GM23338 (cell line): ENCODE data around the gene MYO1D. TPM values are rescaled to one million over a fixed set of nuclear protein-coding genes. Genes with fewer than 3 reads are reported as not detected.

Source experiments
- ATAC-seq: fragments of 200-7000 bp; cut with Tn5 transposase; 3 replicates; pipeline ENCODE4 v1.9.1; 2020
- DNase-seq: peaks from one replicate; pipeline ENCODE4 v3.0.0-alpha.2; 2015; ENCODE audit warnings: low spot score
- H2AFZ ChIP-seq: fragments of 200-600 bp; sonication (generic); 2 replicates; pipeline ENCODE4 v1.8.0; 2016; ENCODE audit warnings: antibody characterized with exemption, mild to moderate bottlenecking, moderate library complexity
- H3F3A ChIP-seq: fragments of 200-600 bp; sonication (generic); replicated peaks from 2 replicates; pipeline ENCODE4 v1.8.0; 2017; ENCODE audit warnings: antibody characterized with exemption, mixed run types, low read depth
- H3K27ac ChIP-seq: fragments of 200-600 bp; sonication (generic); 2 replicates; pipeline ENCODE4 v1.6.1; 2016; ENCODE audit warnings: low read depth
- H3K27me3 ChIP-seq: fragments of 200-600 bp; sonication (generic); 2 replicates; pipeline ENCODE4 v1.8.0; 2016; ENCODE audit warnings: mild to moderate bottlenecking, mixed run types, moderate library complexity; ENCODE audit not compliant: insufficient read depth
- H3K36me3 ChIP-seq: fragments of 200-600 bp; sonication (generic); 2 replicates; pipeline ENCODE4 v1.8.0; 2016; ENCODE audit warnings: mild to moderate bottlenecking; ENCODE audit not compliant: insufficient read depth
- H3K4me1 ChIP-seq: fragments of 200-600 bp; sonication (generic); 2 replicates; pipeline ENCODE4 v1.8.0; 2016; ENCODE audit warnings: mild to moderate bottlenecking, moderate library complexity; ENCODE audit not compliant: insufficient read depth
- H3K4me2 ChIP-seq: fragments of 200-600 bp; sonication (generic); 2 replicates; pipeline ENCODE4 v1.7.1; 2017; ENCODE audit warnings: mixed run types
- H3K4me3 ChIP-seq: fragments of 200-600 bp; sonication (generic); 2 replicates; pipeline ENCODE4 v1.6.1; 2016; ENCODE audit warnings: mixed run types
- H3K79me2 ChIP-seq: fragments of 200-600 bp; sonication (generic); replicated peaks from 2 replicates; pipeline ENCODE4 v1.8.0; 2017; ENCODE audit warnings: mild to moderate bottlenecking; ENCODE audit not compliant: insufficient read depth
- H3K9me2 ChIP-seq: fragments of 200-600 bp; sonication (generic); 2 replicates; pipeline ENCODE4 v1.8.0; 2017; ENCODE audit not compliant: insufficient read depth
- H4K20me1 ChIP-seq: fragments of 200-600 bp; sonication (generic); replicated peaks from 2 replicates; pipeline ENCODE4 v1.8.0; 2017; ENCODE audit warnings: mild to moderate bottlenecking; ENCODE audit not compliant: insufficient read depth
- H3K27ac Mint-ChIP-seq: 2 replicates; pipeline ENCODE4 v1.8.0; 2020; ENCODE audit warnings: inconsistent platforms, mild to moderate bottlenecking, moderate library complexity, mixed read lengths
- H3K27me3 Mint-ChIP-seq: 3 replicates; pipeline ENCODE4 v1.8.0; 2022; ENCODE audit warnings: low read depth, mild to moderate bottlenecking, moderate library complexity, mixed read lengths, inconsistent platforms; ENCODE audit not compliant: insufficient read depth, poor library complexity
- H3K36me3 Mint-ChIP-seq: 3 replicates; pipeline ENCODE4 v1.8.0; 2021; ENCODE audit warnings: low read depth, mild to moderate bottlenecking, inconsistent platforms, moderate library complexity, mixed read lengths
- H3K4me1 Mint-ChIP-seq: 3 replicates; pipeline ENCODE4 v1.8.0; 2020; ENCODE audit warnings: mild to moderate bottlenecking, inconsistent platforms, mixed read lengths
- H3K4me3 Mint-ChIP-seq: 3 replicates; pipeline ENCODE4 v1.8.0; 2021; ENCODE audit warnings: moderate library complexity, mild to moderate bottlenecking, inconsistent platforms, mixed read lengths
- H3K9me3 Mint-ChIP-seq: 3 replicates; pipeline ENCODE4 v1.8.0; 2020; ENCODE audit warnings: moderate library complexity, mild to moderate bottlenecking, inconsistent platforms, mixed read lengths
- CREB1 ChIP-seq: fragments of 250-450 bp; sonication (Bioruptor Pico); IDR thresholded peaks from 2 replicates; pipeline ENCODE4 v1.5.0; 2020; ENCODE audit warnings: low read depth, mild to moderate bottlenecking, moderate library complexity
- CTCF ChIP-seq, 2 experiments: fragments of 200-600 bp in 1 of 2; sonication (generic) in 1 of 2; conservative IDR thresholded peaks; 2 replicates each; pipeline versions ENCODE4 v1.5.1 to v1.6.1; 2016 to 2017; ENCODE audit warnings: antibody characterized with exemption in 2 of 2, low read depth in 2 of 2, mild to moderate bottlenecking in 2 of 2, moderate library complexity in 1 of 2
- ETS1 ChIP-seq: IDR thresholded peaks from 2 replicates; pipeline ENCODE4 v1.6.1; 2016; ENCODE audit warnings: antibody characterized with exemption
- EZH2 ChIP-seq: fragments of 200-600 bp; sonication (generic); IDR thresholded peaks from one replicate; pipeline ENCODE4 v1.8.0; 2017; ENCODE audit warnings: antibody characterized with exemption, mild to moderate bottlenecking, low read depth; ENCODE audit not compliant: unreplicated experiment
- EZH2phosphoT487 ChIP-seq: fragments of 200-600 bp; sonication (generic); IDR thresholded peaks from one replicate; pipeline ENCODE4 v1.8.1; 2018; ENCODE audit warnings: antibody characterized with exemption; ENCODE audit not compliant: unreplicated experiment
- JUNB ChIP-seq: IDR thresholded peaks from one replicate; pipeline ENCODE4 v1.6.1; 2016; ENCODE audit warnings: antibody characterized with exemption; ENCODE audit not compliant: unreplicated experiment
- NANOG ChIP-seq: IDR thresholded peaks from 2 replicates; pipeline ENCODE4 v1.6.1; 2016; ENCODE audit warnings: antibody characterized with exemption, borderline replicate concordance
- POLR2AphosphoS5 ChIP-seq: IDR thresholded peaks from 2 replicates; pipeline ENCODE4 v1.6.1; 2016; ENCODE audit warnings: antibody characterized with exemption, low read depth
- REST ChIP-seq: IDR thresholded peaks from one replicate; pipeline ENCODE4 v1.6.1; 2018; ENCODE audit warnings: antibody characterized with exemption; ENCODE audit not compliant: unreplicated experiment
- STAT1 ChIP-seq: IDR thresholded peaks from one replicate; pipeline ENCODE4 v1.6.1; 2016; ENCODE audit warnings: antibody characterized with exemption; ENCODE audit not compliant: unreplicated experiment
- ZNF114 ChIP-seq: fragments of 250-450 bp; sonication (Bioruptor Pico); IDR thresholded peaks from 2 replicates; pipeline ENCODE4 v1.5.0; 2020; ENCODE audit warnings: mild to moderate bottlenecking, moderate library complexity
- ZNF331 ChIP-seq: fragments of 250-450 bp; sonication (Bioruptor Pico); IDR thresholded peaks from 2 replicates; pipeline ENCODE4 v1.5.0; 2020; ENCODE audit warnings: low read depth, mild to moderate bottlenecking, moderate library complexity
- ZNF462 ChIP-seq: fragments of 250-450 bp; sonication (Bioruptor Pico); IDR thresholded peaks from 2 replicates; pipeline ENCODE4 v1.5.0; 2020; ENCODE audit warnings: mild to moderate bottlenecking, moderate library complexity
- polyA plus RNA-seq: library from polyadenylated mRNA; unstranded; fragments of >200 nt; fragmentation: Nextera tagmentation; extraction: Ambion mirVana; gene quantifications from 2 replicates; pipeline ENCODE4 v1.2.1, GENCODE V29; 2016
- total RNA-seq: library from RNA; depleted of rRNA; stranded (reverse); fragments of >200 nt; shearing (Covaris generic); gene quantifications from 2 replicates; pipeline ENCODE4 v1.2.3, GENCODE V29; 2014

Gene MYO1D
- total and polyA plus RNA-seq, 2 experiments from 2014 or later = 8.6 to 28.6 TPM

- no peak overlapping the region for H3K4me3 Mint-ChIP-seq
- H3K36me3 ChIP-seq = no peaks in the 10 kb centered on the region
- H3K9me3 Mint-ChIP-seq = no peaks in the 10 kb centered on the region
- no peak overlapping the region for H2AFZ ChIP-seq
- H3F3A ChIP-seq = no peaks in the 10 kb centered on the region
- no peaks in the 10 kb centered on the region for H3K9me2 ChIP-seq
- H4K20me1 ChIP-seq = no peaks in the 10 kb centered on the region
- H3K4me2 ChIP-seq = no peak overlapping the region
- no peak overlapping the region for H3K4me3 ChIP-seq
- H3K27me3 Mint-ChIP-seq = peaks cover 2% of the 10 kb centered on the region
- peaks cover 10% of the 10 kb centered on the region; the same call in 1 of the 2 replicates for H3K4me1 ChIP-seq
- TF ChIP-seq POLR2AphosphoS5 (no peak), EZH2 (no peak), ETS1 (no peak), JUNB (no peak), ZNF331 (CRISPR knock-in tag) (no peak), NANOG (no peak), CREB1 (CRISPR knock-in tag) (no peak), EZH2phosphoT487 (no peak), ZNF462 (no peak), ZNF114 (CRISPR knock-in tag) (no peak), CTCF (conservative IDR thresholded peaks at IDR 0.05; ENCODE audit: low read depth in 2 of 2) (no peak), STAT1 (no peak), REST (no peak)
- no peak overlapping the region for H3K27ac ChIP-seq
- no peaks in the 10 kb centered on the region for H3K36me3 Mint-ChIP-seq
- no peaks in the 10 kb centered on the region for H3K79me2 ChIP-seq
- H3K4me1 Mint-ChIP-seq = peaks cover 31% of the 10 kb centered on the region
- H3K27me3 ChIP-seq = no peaks in the 10 kb centered on the region
- ATAC-seq (no peak), DNase-seq (no peak)
- no peak overlapping the region for H3K27ac Mint-ChIP-seq
Observed at GRCh38 chr17:32625971-32626370, 251.0 kb downstream of the MYO1D start.
